Renal cortex interstitium (tissue), 11 donors: ENCODE data around the gene RAC2. TPM values are rescaled to one million over a fixed set of nuclear protein-coding genes. Genes with fewer than 3 reads are reported as not detected.

Experiments
- DNase-seq, 11 donors: peaks; one replicate each; pipeline ENCODE4 v3.0.0-alpha.2; 2013; ENCODE audit warnings: low read depth in 9 of 11, low spot score in 4 of 11; ENCODE audit errors: extremely low read depth in 1 of 11
- polyA plus RNA-seq, 3 donors: library from polyadenylated mRNA; unstranded; fragments of 120-200 nt; gene quantifications; one replicate each; pipeline ENCODE4 v1.2.1, GENCODE V29; 2013; ENCODE audit not compliant: insufficient read length in 3 of 3

Gene RAC2
- polyA plus RNA-seq, 3 donors, result 5.2 to 6.7 (median 6.3) TPM

GRCh38 chr22:37229012-37229804 lies 14.9 kb downstream of the RAC2 start:
- DNase-seq, result no peak

- DNase-seq, result peak in 1 of 11 donors; percentile 18
Measured at GRCh38 chr22:37228106-37229011, 15.7 kb downstream of the RAC2 start.

- DNase-seq, result no peak
Measured at GRCh38 chr22:37226514-37226913, 17.6 kb downstream of the RAC2 start.

GRCh38 chr22:37226087-37226486 lies 18.0 kb downstream of the RAC2 start:
- DNase-seq, result no peak

- no peak for DNase-seq
Measured at GRCh38 chr22:37225481-37225880, 18.6 kb downstream of the RAC2 start.

- no peak for DNase-seq
Measured at GRCh38 chr22:37224757-37225420, 19.2 kb downstream of the RAC2 start.

- no peak for DNase-seq
Measured at GRCh38 chr22:37223965-37224551, 20.0 kb downstream of the RAC2 start.

- DNase-seq, result no peak
Measured at GRCh38 chr22:37222440-37222971, 21.6 kb downstream of the RAC2 start.

GRCh38 chr22:37221424-37222333 lies 22.4 kb downstream of the RAC2 start:
- DNase-seq, result no peak

- DNase-seq, result no peak
Measured at GRCh38 chr22:37220543-37220981, 23.5 kb downstream of the RAC2 start.

GRCh38 chr22:37219533-37219932 lies 24.5 kb downstream of the RAC2 start:
- no peak for DNase-seq

- DNase-seq, result no peak
Measured at GRCh38 chr22:37218771-37219411, 25.2 kb downstream of the RAC2 start.

- no peak for DNase-seq
Measured at GRCh38 chr22:37218399-37218770, 25.7 kb downstream of the RAC2 start.

GRCh38 chr22:37215890-37216289 lies 28.2 kb downstream of the RAC2 start:
- DNase-seq, result no peak

GRCh38 chr22:37214731-37215030 lies 29.4 kb downstream of the RAC2 start:
- DNase-seq, result no peak

- DNase-seq, result no peak
Measured at GRCh38 chr22:37213941-37214730, 29.9 kb downstream of the RAC2 start.
